B cell (primary cell): Measurements from ENCODE around the gene BBX.

Experiments used
- EZH2 ChIP-seq: IDR thresholded peaks from 2 replicates; pipeline ENCODE4 v1.6.1; 2012; ENCODE audit warnings: borderline replicate concordance, low read depth, mild to moderate bottlenecking, moderate library complexity, low read length; ENCODE audit not compliant: insufficient read depth, poor library complexity, severe bottlenecking
- TF ChIP-seq, protein P1 (sequence below): fragments of 200-600 bp; IDR thresholded peaks from one replicate; pipeline ENCODE4 v1.8.0; 2022; ENCODE audit warnings: antibody characterized with exemption, mild to moderate bottlenecking

DNA sequence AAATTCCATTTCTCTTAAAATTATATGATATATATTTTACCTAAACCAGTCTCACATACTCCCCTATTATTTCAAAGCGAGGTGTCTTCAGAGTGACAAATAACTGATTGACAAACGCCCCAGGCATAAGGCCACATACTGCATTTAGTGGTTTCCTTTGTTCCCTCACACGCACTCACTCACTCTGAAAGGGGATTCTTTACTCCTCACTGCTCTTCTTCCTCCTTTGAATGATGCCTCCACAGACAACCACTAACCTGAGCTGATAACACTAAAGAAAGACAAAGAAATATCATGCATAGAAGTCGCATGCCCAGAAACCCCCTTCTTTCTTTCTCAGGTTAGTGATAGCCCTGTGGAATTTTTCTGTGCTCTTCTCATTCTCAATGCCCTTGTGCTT lies 24.1 kb upstream of the BBX start:
- TF ChIP-seq, protein P1, sequence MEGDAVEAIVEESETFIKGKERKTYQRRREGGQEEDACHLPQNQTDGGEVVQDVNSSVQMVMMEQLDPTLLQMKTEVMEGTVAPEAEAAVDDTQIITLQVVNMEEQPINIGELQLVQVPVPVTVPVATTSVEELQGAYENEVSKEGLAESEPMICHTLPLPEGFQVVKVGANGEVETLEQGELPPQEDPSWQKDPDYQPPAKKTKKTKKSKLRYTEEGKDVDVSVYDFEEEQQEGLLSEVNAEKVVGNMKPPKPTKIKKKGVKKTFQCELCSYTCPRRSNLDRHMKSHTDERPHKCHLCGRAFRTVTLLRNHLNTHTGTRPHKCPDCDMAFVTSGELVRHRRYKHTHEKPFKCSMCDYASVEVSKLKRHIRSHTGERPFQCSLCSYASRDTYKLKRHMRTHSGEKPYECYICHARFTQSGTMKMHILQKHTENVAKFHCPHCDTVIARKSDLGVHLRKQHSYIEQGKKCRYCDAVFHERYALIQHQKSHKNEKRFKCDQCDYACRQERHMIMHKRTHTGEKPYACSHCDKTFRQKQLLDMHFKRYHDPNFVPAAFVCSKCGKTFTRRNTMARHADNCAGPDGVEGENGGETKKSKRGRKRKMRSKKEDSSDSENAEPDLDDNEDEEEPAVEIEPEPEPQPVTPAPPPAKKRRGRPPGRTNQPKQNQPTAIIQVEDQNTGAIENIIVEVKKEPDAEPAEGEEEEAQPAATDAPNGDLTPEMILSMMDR = no peak
- no peak for TF ChIP-seq EZH2
